Renal cortex interstitium (tissue), 3 donors: ENCODE results near the gene EIF1AX. TPM values are rescaled to one million over a fixed set of nuclear protein-coding genes. Genes with fewer than 3 reads are reported as not detected.

Source experiments
- polyA plus RNA-seq, 3 donors: library from polyadenylated mRNA; unstranded; fragments of 120-200 nt; gene quantifications; one replicate each; pipeline ENCODE4 v1.2.1, GENCODE V29; 2013; ENCODE audit not compliant: insufficient read length in 3 of 3

The EIF1AX gene
- polyA plus RNA-seq, 3 donors: 92.2 to 133 (median 101) TPM

Other genes starting within 250 kb of the EIF1AX start
- gene BCLAF3, start 150.8 kb downstream of the EIF1AX start, polyA plus RNA-seq: 10 to 100 TPM; 12.2 to 16.6 (median 14.9) TPM
- 1 to 10 TPM; 3.2 to 4.3 (median 4.0) TPM for gene MAP7D2, start 24.9 kb downstream of the EIF1AX start, polyA plus RNA-seq
- gene RPS6KA3, start 125.1 kb upstream of the EIF1AX start, polyA plus RNA-seq: 10 to 100 TPM; 25.7 to 33.9 (median 31.2) TPM